Measurements from ENCODE around the gene TDP1. TPM values are rescaled to one million over a fixed set of nuclear protein-coding genes. Genes with fewer than 3 reads are reported as not detected.

The TDP1 gene
- total and polyA plus RNA-seq, 9 of the 15 experiments (the other 6 are each of a cell fraction or from before 2014, with no cell fraction given): 21.4 to 41.6 (median 32.3) TPM

- no peak for TF ChIP-seq SNAPC5 (CRISPR knock-in tag; IDR thresholded peaks at IDR 0.05)
- no peak for TF ChIP-seq NFE2 (IDR thresholded peaks at IDR 0.05; ENCODE audit: low read depth)
- no peak for TF ChIP-seq U2AF1 (optimal IDR thresholded peaks at IDR 0.05; ENCODE audit: low read depth, low read length)
- no peak for TF ChIP-seq KLF13 (tag; IDR thresholded peaks at IDR 0.05; ENCODE audit: borderline replicate concordance, low read depth)
- TF ChIP-seq BRCA1 (IDR thresholded peaks at IDR 0.05): no peak
- no peak for TF ChIP-seq BRCA1 (CRISPR knock-in tag; IDR thresholded peaks at IDR 0.05)
- no peak for TF ChIP-seq ZNF584 (CRISPR knock-in tag; IDR thresholded peaks at IDR 0.05; ENCODE audit: low read depth)
- TF ChIP-seq TCF15 (CRISPR knock-in tag; IDR thresholded peaks at IDR 0.05): no peak
- TF ChIP-seq CHCHD3 (CRISPR knock-in tag; IDR thresholded peaks at IDR 0.05): no peak
- no peak for TF ChIP-seq FOXO4 (CRISPR knock-in tag; IDR thresholded peaks at IDR 0.05)
- TF ChIP-seq L3MBTL2 (IDR thresholded peaks at IDR 0.05): no peak
- no peak for TF ChIP-seq CTBP1 (IDR thresholded peaks at IDR 0.05; ENCODE audit: borderline replicate concordance)
- TF ChIP-seq RNF219 (CRISPR knock-in tag; IDR thresholded peaks at IDR 0.05): no peak
- no peak for TF ChIP-seq ZNF696 (CRISPR knock-in tag; conservative IDR thresholded peaks at IDR 0.05)
These were observed 99.1 kb downstream of the TDP1 start (continued) for GRCh38 chr14:90054803-90055202.
